ENCODE measurements around the gene COPE.

The COPE gene

GRCh38 chr19:18878858-18879578 lies 40.2 kb downstream of the COPE start:
- Histone ChIP-seq H3K27me3 (ENCODE audit: control insufficient read depth in 3 of 3, insufficient read depth in 3 of 3, low read depth in 1 of 3, low read length in 3 of 3) (no peaks in the 10 kb centered on the region), H3K36me3 (replicated peaks in 1 of 2; ENCODE audit: control insufficient read depth in 2 of 2, insufficient read depth in 2 of 2, low read length in 2 of 2) (peaks cover 42 to 95% of the 10 kb centered on the region in 2 donors), H3K27ac (replicated peaks; ENCODE audit: low read length) (no peak overlapping the region), H4K8ac (ENCODE audit: low read depth, low read length) (no peak overlapping the region), H3K14ac (ENCODE audit: low read length) (no peak overlapping the region), H2AK5ac (ENCODE audit: low read depth, low read length) (no peak overlapping the region), H3K18ac (ENCODE audit: low read length) (no peak overlapping the region), H3K4me2 (ENCODE audit: insufficient read depth, low read length, poor library complexity, severe bottlenecking) (no peak overlapping the region), H2AFZ (ENCODE audit: low read length) (no peak overlapping the region), H4K91ac (ENCODE audit: low read depth, low read length, poor library complexity) (no peak overlapping the region), H3K23ac (ENCODE audit: low read depth, low read length, poor library complexity) (peak overlapping the region; percentile 91), H3K4me3 (ENCODE audit: low read length in 2 of 2) (no peak overlapping the region), H2BK12ac (ENCODE audit: low read length) (peak overlapping the region; percentile 41), H2BK15ac (ENCODE audit: low read length) (no peak overlapping the region), H3K4ac (ENCODE audit: low read length) (no peak overlapping the region), H2BK5ac (ENCODE audit: low read length) (no peak overlapping the region), H2BK120ac (ENCODE audit: low read depth, low read length) (no peak overlapping the region), H3K4me1 (ENCODE audit: control insufficient read depth in 2 of 2, insufficient read depth in 1 of 2, low read depth in 1 of 2, low read length in 2 of 2) (no peaks in the 10 kb centered on the region), H3K79me1 (ENCODE audit: low read depth, low read length) (no peaks in the 10 kb centered on the region), H3K9ac (ENCODE audit: low read depth, low read length, poor library complexity) (no peak overlapping the region), H3K9me3 (replicated peaks in 1 of 2; ENCODE audit: control insufficient read depth in 2 of 2, insufficient read depth in 1 of 2, low read depth in 1 of 2, low read length in 2 of 2) (peaks cover 9 to 24% of the 10 kb centered on the region in 2 donors)
- WGBS, 2 donors (ENCODE audit: extremely low coverage in 2 of 2, insufficient read length in 2 of 2, insufficient replicate concordance in 1 of 2), result no CpG with 5 or more reads among the region's 34 CpGs
- no peak for DNase-seq (ENCODE audit: low spot score)

GRCh38 chr19:18878058-18878797 lies 41.0 kb downstream of the COPE start:
- Histone ChIP-seq H3K36me3 (replicated peaks in 1 of 2; ENCODE audit: control insufficient read depth in 2 of 2, insufficient read depth in 2 of 2, low read length in 2 of 2) (peaks cover 38 to 91% of the 10 kb centered on the region in 2 donors), H3K79me1 (ENCODE audit: low read depth, low read length) (no peaks in the 10 kb centered on the region), H3K4ac (ENCODE audit: low read length) (peak overlapping the region; percentile 66), H2AFZ (ENCODE audit: low read length) (no peak overlapping the region), H3K27me3 (ENCODE audit: control insufficient read depth in 3 of 3, insufficient read depth in 3 of 3, low read depth in 1 of 3, low read length in 3 of 3) (no peaks in the 10 kb centered on the region), H2AK5ac (ENCODE audit: low read depth, low read length) (no peak overlapping the region), H3K4me2 (ENCODE audit: insufficient read depth, low read length, poor library complexity, severe bottlenecking) (no peak overlapping the region), H2BK12ac (ENCODE audit: low read length) (no peak overlapping the region), H2BK120ac (ENCODE audit: low read depth, low read length) (no peak overlapping the region), H2BK5ac (ENCODE audit: low read length) (no peak overlapping the region), H3K18ac (ENCODE audit: low read length) (no peak overlapping the region), H3K14ac (ENCODE audit: low read length) (no peak overlapping the region), H3K4me3 (ENCODE audit: low read length in 2 of 2) (no peak overlapping the region), H4K91ac (ENCODE audit: low read depth, low read length, poor library complexity) (peak overlapping the region; percentile 43), H3K9me3 (replicated peaks in 1 of 2; ENCODE audit: control insufficient read depth in 2 of 2, insufficient read depth in 1 of 2, low read depth in 1 of 2, low read length in 2 of 2) (peaks cover 9 to 24% of the 10 kb centered on the region in 2 donors), H2BK15ac (ENCODE audit: low read length) (no peak overlapping the region), H4K8ac (ENCODE audit: low read depth, low read length) (peak overlapping the region; percentile 17), H3K9ac (ENCODE audit: low read depth, low read length, poor library complexity) (no peak overlapping the region), H3K27ac (replicated peaks; ENCODE audit: low read length) (no peak overlapping the region), H3K4me1 (ENCODE audit: control insufficient read depth in 2 of 2, insufficient read depth in 1 of 2, low read depth in 1 of 2, low read length in 2 of 2) (no peaks in the 10 kb centered on the region), H3K23ac (ENCODE audit: low read depth, low read length, poor library complexity) (no peak overlapping the region)
- no peak for DNase-seq (ENCODE audit: low spot score)
- WGBS, 2 donors (ENCODE audit: extremely low coverage in 2 of 2, insufficient read length in 2 of 2, insufficient replicate concordance in 1 of 2), result no CpG with 5 or more reads among the region's 25 CpGs

- no peaks in the 10 kb centered on the region for H3K4me1 ChIP-seq (ENCODE audit: control insufficient read depth in 2 of 2, insufficient read depth in 1 of 2, low read depth in 1 of 2, low read length in 2 of 2)
Measured at GRCh38 chr19:18876865-18877264, 42.3 kb downstream of the COPE start.

GRCh38 chr19:18875726-18876125 lies 43.5 kb downstream of the COPE start:
- Histone ChIP-seq H2BK12ac (ENCODE audit: low read length) (no peak overlapping the region), H4K8ac (ENCODE audit: low read depth, low read length) (no peak overlapping the region), H3K27ac (replicated peaks; ENCODE audit: low read length) (no peak overlapping the region), H3K4me3 (ENCODE audit: low read length in 2 of 2) (no peak overlapping the region), H3K4ac (ENCODE audit: low read length) (no peak overlapping the region), H3K27me3 (ENCODE audit: control insufficient read depth in 3 of 3, insufficient read depth in 3 of 3, low read depth in 1 of 3, low read length in 3 of 3) (no peaks in the 10 kb centered on the region), H3K4me2 (ENCODE audit: insufficient read depth, low read length, poor library complexity, severe bottlenecking) (no peak overlapping the region), H2AFZ (ENCODE audit: low read length) (no peak overlapping the region), H3K9ac (ENCODE audit: low read depth, low read length, poor library complexity) (no peak overlapping the region), H4K91ac (ENCODE audit: low read depth, low read length, poor library complexity) (no peak overlapping the region), H2BK5ac (ENCODE audit: low read length) (no peak overlapping the region), H3K18ac (ENCODE audit: low read length) (no peak overlapping the region), H3K9me3 (replicated peaks in 1 of 2; ENCODE audit: control insufficient read depth in 2 of 2, insufficient read depth in 1 of 2, low read depth in 1 of 2, low read length in 2 of 2) (peaks cover 7 to 24% of the 10 kb centered on the region in 2 donors), H3K4me1 (ENCODE audit: control insufficient read depth in 2 of 2, insufficient read depth in 1 of 2, low read depth in 1 of 2, low read length in 2 of 2) (peaks cover 0 to 1% of the 10 kb centered on the region in 2 donors), H3K23ac (ENCODE audit: low read depth, low read length, poor library complexity) (no peak overlapping the region), H3K36me3 (replicated peaks in 1 of 2; ENCODE audit: control insufficient read depth in 2 of 2, insufficient read depth in 2 of 2, low read length in 2 of 2) (peaks cover 25 to 82% of the 10 kb centered on the region in 2 donors), H2AK5ac (ENCODE audit: low read depth, low read length) (no peak overlapping the region), H3K14ac (ENCODE audit: low read length) (no peak overlapping the region), H2BK120ac (ENCODE audit: low read depth, low read length) (no peak overlapping the region), H2BK15ac (ENCODE audit: low read length) (no peak overlapping the region), H3K79me1 (ENCODE audit: low read depth, low read length) (no peaks in the 10 kb centered on the region)
- no peak for DNase-seq (ENCODE audit: low spot score)
- no CpG with 5 or more reads among the region's 5 CpGs for WGBS, 2 donors (ENCODE audit: extremely low coverage in 2 of 2, insufficient read length in 2 of 2, insufficient replicate concordance in 1 of 2)

More at GRCh38 chr19:18876865-18877264, 42.3 kb downstream of the COPE start:
- H3K36me3 ChIP-seq (replicated peaks in 1 of 2; ENCODE audit: control insufficient read depth in 2 of 2, insufficient read depth in 2 of 2, low read length in 2 of 2), result peaks cover 33 to 87% of the 10 kb centered on the region in 2 donors
- no peaks in the 10 kb centered on the region for H3K27me3 ChIP-seq (ENCODE audit: control insufficient read depth in 3 of 3, insufficient read depth in 3 of 3, low read depth in 1 of 3, low read length in 3 of 3)
- H2BK12ac ChIP-seq (ENCODE audit: low read length), result no peak overlapping the region
- H3K4me3 ChIP-seq (ENCODE audit: low read length in 2 of 2), result no peak overlapping the region
- H2AK5ac ChIP-seq (ENCODE audit: low read depth, low read length), result no peak overlapping the region
- H3K27ac ChIP-seq (replicated peaks; ENCODE audit: low read length), result no peak overlapping the region
- H2BK5ac ChIP-seq (ENCODE audit: low read length), result no peak overlapping the region
- no peak overlapping the region for H4K8ac ChIP-seq (ENCODE audit: low read depth, low read length)
- no peak overlapping the region for H3K18ac ChIP-seq (ENCODE audit: low read length)
- H3K4me2 ChIP-seq (ENCODE audit: insufficient read depth, low read length, poor library complexity, severe bottlenecking), result no peak overlapping the region
- no peak overlapping the region for H3K4ac ChIP-seq (ENCODE audit: low read length)
- H3K9me3 ChIP-seq (replicated peaks in 1 of 2; ENCODE audit: control insufficient read depth in 2 of 2, insufficient read depth in 1 of 2, low read depth in 1 of 2, low read length in 2 of 2), result peaks cover 9 to 24% of the 10 kb centered on the region in 2 donors
- DNase-seq (ENCODE audit: low spot score), result no peak
- no peak overlapping the region for H3K9ac ChIP-seq (ENCODE audit: low read depth, low read length, poor library complexity)
- H3K14ac ChIP-seq (ENCODE audit: low read length), result no peak overlapping the region
- H2BK15ac ChIP-seq (ENCODE audit: low read length), result no peak overlapping the region
- H2BK120ac ChIP-seq (ENCODE audit: low read depth, low read length), result no peak overlapping the region
- no peak overlapping the region for H3K23ac ChIP-seq (ENCODE audit: low read depth, low read length, poor library complexity)
- no CpG with 5 or more reads among the region's 7 CpGs for WGBS, 2 donors (ENCODE audit: extremely low coverage in 2 of 2, insufficient read length in 2 of 2, insufficient replicate concordance in 1 of 2)
- no peaks in the 10 kb centered on the region for H3K79me1 ChIP-seq (ENCODE audit: low read depth, low read length)
- no peak overlapping the region for H4K91ac ChIP-seq (ENCODE audit: low read depth, low read length, poor library complexity)
- no peak overlapping the region for H2AFZ ChIP-seq (ENCODE audit: low read length)

Data from neuronal stem cell (in vitro differentiated cells).